Muscle of leg (tissue), 11 donors: ENCODE measurements around the gene MT1B. TPM values are rescaled to one million over a fixed set of nuclear protein-coding genes. Genes with fewer than 3 reads are reported as not detected.
A peak's percentile ranks its signal among the peaks of the same experiment; 100 is the strongest.
"Not testable (repeated sequence)": the region's sequence is repeated elsewhere in the genome, so short reads cannot be mapped to it uniquely, and the experiment has no call there.

Experiments used
- DNase-seq: peaks from one replicate; pipeline ENCODE4 v3.0.0; 2013
- H3K27ac ChIP-seq: one replicate; pipeline ENCODE4 v1.5.1; 2013; ENCODE audit warnings: mild to moderate bottlenecking, low read length, control low read depth
- H3K27me3 ChIP-seq: one replicate; pipeline ENCODE4 v1.6.1; 2013; ENCODE audit warnings: low read length; ENCODE audit not compliant: control insufficient read depth, insufficient read depth
- H3K36me3 ChIP-seq: one replicate; pipeline ENCODE4 v1.6.1; 2013; ENCODE audit warnings: low read length; ENCODE audit not compliant: control insufficient read depth, insufficient read depth
- H3K4me1 ChIP-seq: one replicate; pipeline ENCODE4 v1.6.1; 2013; ENCODE audit warnings: low read length; ENCODE audit not compliant: control insufficient read depth, insufficient read depth
- H3K4me3 ChIP-seq: one replicate; pipeline ENCODE4 v1.5.1; 2013; ENCODE audit warnings: low read length, control low read depth
- H3K9me3 ChIP-seq: replicated peaks from 2 replicates; pipeline ENCODE4 v1.6.1; 2013; ENCODE audit warnings: low read depth, low read length; ENCODE audit not compliant: control insufficient read depth
- WGBS: methylation state at CpG from one replicate; pipeline ENCODE4 v1.1.5; 2013; ENCODE audit warnings: missing lambda C conversion rate; ENCODE audit not compliant: insufficient coverage; 5-methylcytosine and 5-hydroxymethylcytosine counted together
- polyA plus RNA-seq, 8 donors: library from polyadenylated mRNA; unstranded; fragments of 120-200 nt; gene quantifications; one replicate each; pipeline versions ENCODE4 v1.2.1 to v1.2.3, GENCODE V29; 2013; ENCODE audit warnings: inconsistent platforms in 1 of 8, low replicate concordance in 1 of 8; ENCODE audit not compliant: insufficient read length in 8 of 8, insufficient read depth in 1 of 8
- total RNA-seq: library from RNA; stranded (reverse); fragments of 120-200 nt; gene quantifications from one replicate; pipeline ENCODE4 v1.2.4, GENCODE V29; 2013

Gene MT1B
- total and polyA plus RNA-seq, 9 donors: 0.64 TPM; not detected in 8

DNA sequence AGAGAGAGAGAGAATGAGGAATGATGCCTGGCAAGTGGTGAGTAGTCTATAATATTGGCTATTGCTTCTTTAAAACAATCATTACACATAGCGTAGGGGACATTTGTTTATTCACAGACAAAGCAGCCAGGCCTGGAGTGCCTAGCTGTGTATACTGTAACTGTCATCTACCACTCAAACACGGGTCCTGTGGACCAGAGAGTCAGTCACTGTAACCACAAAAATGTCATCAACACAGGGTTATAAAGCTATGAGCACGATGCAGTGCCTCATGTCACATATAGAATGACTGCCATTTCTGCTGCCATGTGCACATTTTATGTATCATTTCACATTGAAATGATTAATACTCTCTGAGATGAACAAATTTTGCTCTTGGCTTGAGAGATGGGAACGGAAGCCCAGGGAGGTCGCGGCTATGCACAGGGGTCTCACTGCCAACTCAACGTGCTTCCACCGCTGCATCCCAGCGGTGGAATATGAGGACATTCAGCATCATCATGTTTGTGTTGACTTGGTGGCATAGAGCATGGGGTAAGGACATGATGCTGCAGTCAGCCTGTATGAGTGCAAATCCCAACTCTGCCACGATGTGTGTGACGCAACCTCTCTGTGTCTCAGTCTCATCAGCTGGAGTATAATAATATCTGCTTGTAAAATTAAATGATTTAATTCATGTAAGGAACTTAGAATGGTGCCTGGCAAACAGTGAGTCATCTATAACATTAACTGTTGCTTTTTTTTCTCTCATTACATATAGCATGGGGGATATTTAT, 21.3 kb downstream of the MT1B start:
- DNase-seq: no peak
- 88% methylated on average over 6 of the region's 11 CpGs for WGBS

DNA sequence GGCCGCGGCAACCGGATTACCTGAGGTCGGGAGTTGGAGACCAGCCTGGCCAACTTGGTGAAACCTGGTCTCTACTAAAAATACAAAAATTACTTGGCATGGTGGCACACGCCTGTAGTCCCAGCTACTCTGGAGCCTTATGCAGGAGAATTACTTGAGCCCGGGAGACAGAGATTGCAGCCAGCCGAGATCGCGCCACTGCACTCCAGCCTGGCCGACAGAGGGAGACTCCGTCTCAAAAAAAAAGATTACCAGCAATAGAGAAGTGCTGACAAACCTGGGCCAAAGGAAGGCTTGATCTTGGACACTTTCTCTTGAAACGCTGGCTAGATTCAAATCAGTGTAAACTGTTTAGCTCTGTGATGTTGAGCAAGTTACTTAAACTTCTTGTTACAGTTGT, 22.2 kb downstream of the MT1B start:
- no peaks in the 10 kb centered on the region for H3K36me3 ChIP-seq
- peak; percentile 76 for DNase-seq
- H3K4me3 ChIP-seq: no peak overlapping the region
- H3K27ac ChIP-seq: no peak overlapping the region
- H3K27me3 ChIP-seq: peaks cover 85% of the 10 kb centered on the region
- 23% methylated on average over 11 of the region's 12 CpGs for WGBS
- H3K4me1 ChIP-seq: peaks cover 24% of the 10 kb centered on the region
- no peaks in the 10 kb centered on the region for H3K9me3 ChIP-seq

More for the DNA sequence above, 21.3 kb downstream of the MT1B start:
- Histone ChIP-seq H3K9me3 (no peaks in the 10 kb centered on the region), H3K36me3 (no peaks in the 10 kb centered on the region), H3K4me1 (peaks cover 27% of the 10 kb centered on the region), H3K4me3 (no peak overlapping the region), H3K27me3 (peaks cover 89% of the 10 kb centered on the region), H3K27ac (no peak overlapping the region)

DNA sequence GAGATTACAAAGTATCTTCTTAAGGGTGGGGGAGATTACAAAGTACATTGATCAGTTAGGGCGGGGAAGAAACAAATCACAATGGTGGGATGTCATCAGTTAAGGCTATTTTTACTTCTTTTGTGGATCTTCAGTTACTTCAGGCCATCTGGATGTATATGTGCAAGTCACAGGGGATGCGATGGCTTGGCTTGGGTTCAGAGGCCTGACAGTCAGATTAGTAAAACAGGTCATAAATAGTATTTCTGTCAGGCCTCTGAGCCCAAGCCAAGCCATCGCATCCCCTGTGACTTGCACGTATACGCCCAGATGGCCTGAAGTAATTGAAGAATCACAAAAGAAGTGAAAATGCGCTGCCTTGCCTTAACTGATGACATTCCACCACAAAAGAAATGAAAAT, 22.9 kb downstream of the MT1B start:
- not testable (repeated sequence) for H3K36me3 ChIP-seq, H3K9me3 ChIP-seq, H3K27ac ChIP-seq, H3K4me3 ChIP-seq
- WGBS: 19% methylated on average over 4 of the region's 6 CpGs
- DNase-seq: peak; percentile 56
- H3K4me1 ChIP-seq: peaks cover 22% of the 10 kb centered on the region
- peaks cover 78% of the 10 kb centered on the region for H3K27me3 ChIP-seq

DNA sequence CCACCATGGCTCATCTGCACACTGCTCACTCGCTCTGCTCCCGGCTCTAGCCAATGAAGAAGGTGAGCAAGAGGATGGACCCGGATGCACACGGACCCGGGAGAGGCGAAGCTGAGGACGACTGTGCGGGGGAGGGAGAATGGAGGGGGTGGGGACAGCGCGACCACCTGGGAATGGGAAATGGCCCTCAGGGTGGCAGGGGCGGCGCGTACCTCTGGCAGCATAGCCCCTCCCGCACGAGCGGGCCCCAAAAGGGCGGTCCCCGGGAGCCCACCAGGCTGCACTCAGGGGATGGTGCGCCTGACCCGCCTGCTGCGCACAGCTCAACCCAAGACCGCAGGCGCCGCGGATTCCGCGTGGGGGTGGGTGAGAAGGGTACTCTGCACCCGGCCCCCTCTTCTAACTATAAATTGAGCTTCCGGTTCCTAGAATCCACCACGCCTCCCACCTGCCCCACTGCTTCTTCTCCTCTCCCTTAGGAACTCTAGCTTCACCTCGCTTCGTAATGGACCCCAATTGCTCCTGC, 24.1 kb downstream of the MT1B start:
- H3K4me1 ChIP-seq: peaks cover 14% of the 10 kb centered on the region
- no peaks in the 10 kb centered on the region for H3K36me3 ChIP-seq
- no peak overlapping the region for H3K4me3 ChIP-seq
- peaks cover 66% of the 10 kb centered on the region for H3K27me3 ChIP-seq
- no peak overlapping the region for H3K27ac ChIP-seq
- WGBS: 4% methylated on average over 21 of the region's 32 CpGs
- H3K9me3 ChIP-seq: no peaks in the 10 kb centered on the region
- DNase-seq: no peak

DNA sequence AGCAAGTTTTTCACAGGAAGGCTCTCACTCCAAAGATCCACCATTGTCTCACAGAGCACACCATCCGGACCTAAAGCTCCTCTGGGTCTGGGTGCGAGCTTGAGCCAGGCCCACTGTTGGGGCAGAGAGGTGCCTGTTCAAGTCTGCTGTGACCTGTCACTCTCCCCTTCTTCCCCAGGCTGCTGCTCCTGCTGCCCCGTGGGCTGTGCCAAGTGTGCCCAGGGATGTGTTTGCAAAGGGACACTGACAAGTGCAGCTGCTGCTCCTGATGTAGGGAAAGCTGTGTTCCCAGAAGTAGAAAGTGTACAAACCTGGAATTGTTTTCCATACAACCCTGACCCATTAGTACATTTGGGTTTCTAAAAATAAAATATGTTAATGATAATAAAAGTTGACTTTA, 25.8 kb downstream of the MT1B start:
- peaks cover 18% of the 10 kb centered on the region for H3K4me1 ChIP-seq
- H3K36me3 ChIP-seq: no peaks in the 10 kb centered on the region
- H3K27ac ChIP-seq: no peak overlapping the region
- no peak overlapping the region for H3K4me3 ChIP-seq
- no peaks in the 10 kb centered on the region for H3K9me3 ChIP-seq
- no peak for DNase-seq
- WGBS: no CpG with 5 or more reads among the region's 3 CpGs
- peaks cover 51% of the 10 kb centered on the region for H3K27me3 ChIP-seq

DNA sequence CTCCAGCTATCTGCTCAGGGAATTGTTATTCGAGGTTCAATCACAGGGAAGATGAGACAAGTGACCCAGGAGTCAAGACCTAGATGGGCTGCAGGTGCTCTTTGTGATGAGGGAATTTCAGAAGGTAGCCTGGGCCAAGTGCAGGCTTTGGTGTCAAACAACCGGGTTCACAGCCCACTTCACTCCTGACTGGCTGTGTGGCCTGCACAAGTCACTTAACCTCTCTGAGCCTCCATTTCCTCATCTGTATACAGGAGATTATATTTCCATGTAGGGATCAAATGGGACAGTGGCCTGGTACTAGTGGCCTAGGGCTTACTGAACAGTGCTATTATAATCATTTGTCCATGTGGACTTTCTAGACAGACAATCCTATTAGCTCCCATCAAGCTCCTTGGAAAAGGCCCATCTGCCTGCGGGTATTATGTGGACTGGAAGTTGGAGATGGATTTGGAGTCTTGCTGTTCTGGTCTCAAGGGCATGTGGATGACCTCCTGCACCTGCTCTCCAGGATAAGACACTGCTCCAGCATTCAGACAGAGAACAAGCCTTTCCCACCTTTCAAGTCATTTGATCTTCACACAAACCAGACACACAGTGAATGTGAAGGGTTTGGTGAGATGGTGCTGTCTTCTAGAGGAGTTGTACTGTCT, 27.5 kb downstream of the MT1B start:
- no CpG with 5 or more reads among the region's 3 CpGs for WGBS
- Histone ChIP-seq H3K4me1 (peaks cover 33% of the 10 kb centered on the region), H3K9me3 (no peaks in the 10 kb centered on the region), H3K4me3 (no peak overlapping the region), H3K27me3 (peaks cover 40% of the 10 kb centered on the region), H3K27ac (no peak overlapping the region), H3K36me3 (no peaks in the 10 kb centered on the region)
- no peak for DNase-seq

DNA sequence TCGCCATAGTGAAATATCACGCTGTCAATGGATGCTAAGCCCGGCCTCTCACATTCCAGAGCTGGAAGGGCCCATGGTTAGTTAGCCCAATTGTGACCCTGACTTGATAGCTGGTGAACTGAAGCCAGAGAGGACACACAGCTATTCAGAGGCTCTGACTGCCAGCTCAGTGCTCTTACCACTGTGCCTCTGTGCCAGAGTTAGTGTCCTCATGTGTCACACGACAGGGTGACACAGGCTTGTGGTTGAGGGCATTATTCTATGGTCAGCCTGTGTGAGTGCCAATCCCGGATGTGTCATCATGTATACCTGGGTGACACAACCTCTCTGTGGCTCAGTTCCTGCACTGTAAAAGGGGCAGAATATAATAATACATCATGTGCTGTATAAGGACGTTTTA, 28.1 kb downstream of the MT1B start:
- no peak overlapping the region for H3K4me3 ChIP-seq
- H3K27me3 ChIP-seq: peaks cover 35% of the 10 kb centered on the region
- H3K4me1 ChIP-seq: peaks cover 39% of the 10 kb centered on the region
- H3K36me3 ChIP-seq: no peaks in the 10 kb centered on the region
- no peaks in the 10 kb centered on the region for H3K9me3 ChIP-seq
- no peak overlapping the region for H3K27ac ChIP-seq
- no peak for DNase-seq
- 95% methylated on average over 4 of the region's 6 CpGs for WGBS

DNA sequence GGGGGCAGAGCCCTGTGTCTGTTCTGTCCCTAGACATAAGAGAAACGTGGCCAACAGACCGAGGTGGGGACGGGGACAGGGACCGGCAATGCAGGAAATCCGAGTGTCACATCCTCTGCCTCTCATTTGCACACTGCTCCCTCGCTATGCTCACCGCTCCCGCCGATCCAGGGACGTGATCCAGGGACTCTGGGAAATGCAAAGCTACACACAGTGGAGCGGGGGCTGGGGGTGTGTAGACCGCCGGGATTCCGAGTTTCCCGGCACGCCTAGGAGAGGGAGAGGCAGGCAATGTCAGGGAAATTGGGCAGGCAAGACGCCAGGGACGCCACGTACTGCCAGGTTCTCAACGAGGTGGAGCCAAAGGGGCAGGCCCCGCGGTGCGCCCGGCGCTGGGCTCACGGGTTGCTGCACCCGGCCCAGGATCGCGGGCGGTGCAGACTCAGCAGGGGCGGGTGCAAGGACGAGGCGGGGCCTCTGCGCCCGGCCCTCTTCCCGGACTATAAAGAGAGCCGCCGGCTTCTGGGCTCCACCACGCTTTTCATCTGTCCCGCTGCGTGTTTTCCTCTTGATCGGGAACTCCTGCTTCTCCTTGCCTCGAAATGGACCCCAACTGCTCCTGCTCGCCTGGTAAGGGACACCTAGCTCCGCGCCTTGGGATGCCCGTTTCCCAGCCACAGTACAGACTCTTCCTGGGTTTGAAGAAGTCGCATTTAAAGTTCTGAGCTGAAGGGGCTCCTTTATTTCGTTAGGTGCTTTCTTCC, 30.4 kb downstream of the MT1B start, which contains the start of gene MT1X:
TSS of gene MT1X (plus strand) at position 532 of the 764 bp plus-strand sequence. CDS start at position 603, 71 bp downstream.
- Histone ChIP-seq H3K27me3 (peaks cover 12% of the 10 kb centered on the region), H3K27ac (peak within 1 kb of the TSS; percentile 25), H3K4me3 (peak within 1 kb of the TSS; percentile 59), H3K9me3 (peaks cover 6% of the 10 kb centered on the region), H3K36me3 (no peaks in the 10 kb centered on the region), H3K4me1 (peaks cover 34% of the 10 kb centered on the region)
- DNase-seq: peak; percentile 95
- WGBS: under 1% methylated on average over 41 of the region's 49 CpGs

DNA sequence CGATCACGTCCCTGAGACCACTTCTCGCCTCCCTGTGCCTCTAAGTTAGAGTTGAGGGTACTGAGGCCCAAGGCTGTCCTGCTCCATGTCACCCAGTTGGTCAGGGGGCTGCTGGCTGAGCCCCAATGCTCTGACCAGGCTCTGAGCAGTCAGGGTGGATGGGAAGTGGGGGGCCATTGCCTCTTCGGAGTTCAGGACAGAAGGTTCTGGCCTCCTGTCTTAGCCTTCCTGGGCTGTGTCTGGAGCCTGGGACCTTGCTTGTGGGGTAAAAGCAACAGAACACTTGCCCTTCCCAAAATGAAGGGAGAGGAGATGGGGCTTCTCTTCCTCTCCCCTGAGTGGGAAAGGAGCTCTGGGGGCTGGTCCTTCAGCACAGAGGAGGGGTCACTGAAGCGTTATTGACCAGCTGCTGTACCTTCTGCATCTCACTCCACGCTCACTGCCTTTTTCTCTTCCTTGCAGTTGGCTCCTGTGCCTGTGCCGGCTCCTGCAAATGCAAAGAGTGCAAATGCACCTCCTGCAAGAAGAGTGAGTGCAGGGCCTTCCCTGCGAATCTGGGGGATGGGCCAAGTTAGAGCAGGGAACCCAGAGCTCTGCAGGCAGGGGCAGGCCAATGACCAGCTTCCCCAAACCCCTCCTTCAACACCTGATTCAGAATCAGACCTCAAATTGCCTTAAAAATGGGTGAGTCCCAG, 31.2 kb downstream of the MT1B start:
- 21% methylated on average over 5 of the region's 8 CpGs for WGBS
- DNase-seq: no peak
- Histone ChIP-seq H3K9me3 (peaks cover 6% of the 10 kb centered on the region), H3K4me3 (peak overlapping the region; percentile 59), H3K27me3 (peaks cover 7% of the 10 kb centered on the region), H3K36me3 (no peaks in the 10 kb centered on the region), H3K4me1 (peaks cover 34% of the 10 kb centered on the region), H3K27ac (no peak overlapping the region)
